Amniotic stem cell (primary cell): ENCODE data around the gene CDC42SE2.
"Not testable (repeated sequence)": the region's sequence is repeated elsewhere in the genome, so short reads cannot be mapped to it uniquely, and the experiment has no call there.

Experiments
- DNase-seq: peaks from one replicate; lab custom pipeline; 2025; lab: John Stamatoyannopoulos, UW

The CDC42SE2 gene

DNA sequence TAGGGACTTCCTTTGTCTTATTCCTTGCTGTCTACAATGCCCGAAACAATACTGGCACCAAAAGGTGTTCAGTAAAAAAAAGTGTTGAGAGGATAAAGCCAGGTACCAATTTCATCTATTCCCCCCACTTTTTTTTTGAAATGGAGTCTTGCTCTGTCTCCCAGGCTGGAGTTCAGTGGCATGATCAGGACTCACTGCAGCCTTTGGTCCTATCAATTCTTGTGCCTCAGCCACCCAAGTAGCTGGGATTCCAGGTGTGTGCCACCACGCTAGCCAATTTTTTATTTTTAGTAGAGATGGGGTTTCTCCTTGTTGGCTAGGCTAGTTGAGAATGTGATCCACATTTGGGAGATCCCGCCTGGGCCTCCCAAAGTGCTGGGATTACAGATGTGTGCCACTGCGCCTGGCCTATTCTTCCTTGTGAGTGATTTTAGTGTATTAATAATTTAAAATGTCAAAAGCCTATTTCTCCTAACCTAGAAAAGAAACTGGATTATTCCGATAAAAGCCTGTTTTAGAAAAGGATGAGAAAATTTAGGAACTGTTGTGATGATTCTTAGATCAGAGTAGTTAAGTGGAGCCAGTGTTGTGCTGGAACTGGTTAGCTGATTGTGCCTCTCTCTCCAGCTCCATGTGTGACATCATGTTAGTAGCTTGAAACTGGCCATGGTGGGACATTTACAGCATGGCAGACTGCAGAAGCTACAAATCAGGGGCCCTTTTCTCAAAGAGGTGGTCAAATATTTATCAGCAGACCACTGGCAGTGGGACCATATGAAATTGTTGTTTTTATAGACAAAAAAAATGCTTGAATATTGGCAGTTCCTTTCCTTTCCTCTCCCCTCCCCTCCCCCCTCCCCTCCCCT is 14.3 kb downstream of the CDC42SE2 start:
- no peak for DNase-seq

DNA sequence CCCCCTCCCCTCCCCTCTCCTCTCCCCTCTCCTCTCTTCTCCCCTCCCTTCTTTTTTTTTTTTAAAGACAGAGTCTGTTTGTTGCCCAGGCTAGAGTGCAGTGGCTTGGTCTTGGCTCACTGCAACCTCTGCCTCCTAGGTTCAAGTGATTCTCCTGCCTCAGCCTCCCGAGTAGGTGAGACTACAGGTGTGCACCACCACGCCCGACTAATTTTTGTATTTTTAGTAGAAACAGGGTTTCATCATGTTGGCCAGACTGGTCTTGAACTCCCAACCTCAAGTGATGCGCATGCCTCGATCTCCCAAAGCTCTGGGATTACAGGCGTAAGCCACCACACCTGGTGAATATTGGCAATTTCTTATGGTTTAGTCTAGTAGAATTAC is 14.9 kb downstream of the CDC42SE2 start:
- DNase-seq = not testable (repeated sequence)

DNA sequence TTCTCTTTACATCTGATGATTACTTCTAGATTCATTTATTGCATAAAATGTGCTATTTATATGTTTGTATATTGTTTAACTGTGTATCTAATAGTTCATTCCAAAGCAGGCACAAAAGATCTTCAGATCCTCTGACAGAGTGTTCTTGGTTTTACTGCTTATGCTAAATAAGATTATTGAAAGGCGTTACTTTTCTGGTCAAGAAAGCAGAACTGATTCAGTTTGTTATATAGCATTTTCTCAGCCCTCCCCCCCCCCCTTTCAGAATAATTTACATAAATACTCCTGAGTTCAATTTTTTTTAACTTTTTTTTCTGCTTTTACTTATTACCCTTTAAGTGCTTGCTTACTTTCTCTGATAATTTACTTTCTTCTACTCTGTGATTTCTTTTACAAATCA is 15.4 kb downstream of the CDC42SE2 start:
- no peak for DNase-seq

DNA sequence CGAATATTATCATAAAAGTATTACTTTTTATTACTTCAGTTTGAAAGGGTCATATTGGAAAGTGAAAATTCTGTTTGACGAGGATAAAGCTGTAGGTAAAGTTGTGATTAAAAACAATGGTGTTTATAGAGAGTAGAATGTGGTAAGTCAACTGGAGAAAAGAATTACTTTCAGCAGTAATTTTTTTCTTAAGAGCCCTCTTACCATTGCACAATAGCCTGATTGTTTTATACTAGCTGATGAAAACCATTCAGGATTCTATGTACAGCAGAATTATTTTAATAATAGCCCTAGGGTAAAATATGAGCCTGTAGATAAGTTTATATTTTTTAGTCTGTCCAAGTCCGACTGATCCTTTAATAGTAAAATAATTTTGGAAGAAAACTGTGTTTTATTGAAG is 16.6 kb downstream of the CDC42SE2 start:
- DNase-seq = no peak

DNA sequence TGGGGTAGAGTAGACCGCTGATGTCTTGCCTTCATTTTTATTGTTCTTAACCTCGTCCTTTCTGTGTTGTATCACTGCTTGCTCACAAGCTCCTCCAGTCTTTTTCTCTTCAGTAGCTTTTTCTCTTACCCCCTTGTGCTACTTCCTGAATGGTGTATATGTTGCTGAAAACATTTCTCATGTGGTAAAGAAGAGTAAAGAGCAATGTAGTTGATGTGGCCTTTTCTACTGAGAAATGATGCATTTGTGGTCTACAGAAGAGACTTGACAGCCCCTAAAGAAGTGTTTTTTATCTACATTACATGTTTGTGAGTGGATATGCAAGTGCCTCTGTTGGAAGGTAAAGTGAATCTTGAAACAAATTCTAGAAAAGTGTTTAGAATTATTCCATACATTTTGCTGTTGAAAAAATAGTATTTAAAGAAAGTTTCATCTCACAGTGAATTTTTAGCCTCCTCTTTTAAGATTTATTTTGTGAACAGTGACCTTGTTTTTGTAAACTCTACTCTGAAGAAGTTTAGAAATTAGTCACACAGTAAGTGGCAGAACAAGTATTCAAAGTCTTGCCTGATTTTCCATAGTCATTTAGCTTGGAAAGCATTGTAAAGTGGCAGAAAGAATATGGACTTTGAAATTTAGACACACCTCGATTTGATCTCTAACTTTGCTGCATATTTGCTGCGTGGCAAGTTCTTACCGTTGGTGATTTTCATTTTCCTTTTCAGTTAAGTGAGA is 17.4 kb downstream of the CDC42SE2 start:
- DNase-seq = no peak

DNA sequence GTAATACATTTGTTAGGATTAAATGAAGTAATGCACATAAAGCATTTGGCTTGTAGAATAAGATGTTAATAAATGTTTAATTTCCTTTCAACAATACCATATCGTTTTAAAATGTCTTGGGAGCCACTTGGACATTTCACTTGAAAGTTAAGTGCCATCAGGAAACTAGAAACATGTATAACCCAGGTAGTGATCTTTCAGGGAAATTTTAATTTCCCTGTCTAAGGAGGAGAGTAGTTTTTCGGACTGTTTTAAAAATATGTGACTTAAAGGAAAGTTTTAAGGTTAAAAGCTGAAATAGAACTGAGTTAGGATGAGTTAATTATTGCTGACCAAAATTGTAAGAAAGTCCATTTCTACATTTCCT is 18.0 kb downstream of the CDC42SE2 start:
- no peak for DNase-seq

DNA sequence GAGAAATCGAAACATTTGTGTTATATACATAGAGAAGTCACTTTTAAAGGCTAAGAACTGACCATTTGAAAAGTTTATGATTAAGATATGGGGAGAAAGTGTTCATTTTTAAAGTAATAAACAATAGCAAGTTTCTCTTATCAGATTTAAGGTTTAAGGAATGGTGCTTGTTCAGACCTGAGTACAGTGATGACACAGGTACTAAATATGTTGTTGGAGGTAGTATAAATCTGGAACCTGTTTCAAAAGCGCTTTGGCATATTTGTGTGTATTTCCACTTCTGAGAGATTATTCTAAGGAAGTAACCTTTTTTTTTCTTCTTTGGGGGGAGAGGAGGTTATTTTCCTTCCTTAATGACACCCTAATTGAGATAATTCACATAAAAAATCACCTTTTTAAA is 18.4 kb downstream of the CDC42SE2 start:
- no peak for DNase-seq

DNA sequence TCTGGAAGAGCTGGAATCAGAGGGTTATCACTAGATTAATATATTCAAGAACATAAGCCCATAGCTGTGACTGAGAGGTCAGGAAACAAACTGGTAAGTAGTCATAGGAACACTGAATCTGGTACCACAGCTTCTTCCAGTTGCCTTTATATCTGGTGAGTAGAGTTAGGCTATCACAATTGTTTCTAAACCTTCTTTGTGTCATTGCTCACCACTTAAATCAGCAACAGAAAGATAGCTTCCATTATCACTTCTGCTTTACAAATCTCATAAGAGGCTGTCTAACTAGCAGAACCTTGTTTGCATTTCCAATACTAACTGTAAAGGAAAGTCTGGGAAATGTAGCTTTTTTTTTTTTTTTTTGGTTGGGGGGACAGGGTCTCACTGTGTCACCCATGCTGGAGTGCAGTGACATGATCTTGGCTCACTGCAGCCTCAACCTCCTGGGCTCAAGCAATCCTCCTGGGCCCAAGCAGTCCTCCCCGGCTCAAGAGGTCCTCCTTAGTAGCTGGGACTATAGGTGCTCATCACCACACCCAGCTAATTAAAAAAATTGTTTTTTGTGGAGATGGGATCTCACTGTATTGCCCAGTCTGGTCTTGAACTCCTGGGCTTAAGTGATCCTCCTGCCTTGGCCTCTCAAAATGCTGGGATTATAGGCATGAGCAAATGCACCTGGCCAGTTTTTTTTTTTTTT is 22.0 kb downstream of the CDC42SE2 start:
- no peak for DNase-seq

DNA sequence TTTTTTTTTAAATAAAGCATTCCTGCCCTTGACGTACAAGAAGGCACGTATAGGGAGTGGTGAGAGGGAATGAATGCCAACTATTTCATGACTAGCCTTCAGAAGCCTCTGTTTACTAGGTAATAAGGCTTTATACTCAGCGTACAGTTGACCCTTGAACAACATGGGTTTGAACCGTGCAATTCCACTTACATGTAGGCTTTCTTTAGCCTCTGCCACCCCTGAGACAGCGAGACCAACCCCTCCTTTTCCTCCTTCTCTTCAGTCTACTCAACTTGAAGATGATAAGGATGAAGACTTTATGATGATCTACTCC is 22.5 kb downstream of the CDC42SE2 start:
- no peak for DNase-seq

DNA sequence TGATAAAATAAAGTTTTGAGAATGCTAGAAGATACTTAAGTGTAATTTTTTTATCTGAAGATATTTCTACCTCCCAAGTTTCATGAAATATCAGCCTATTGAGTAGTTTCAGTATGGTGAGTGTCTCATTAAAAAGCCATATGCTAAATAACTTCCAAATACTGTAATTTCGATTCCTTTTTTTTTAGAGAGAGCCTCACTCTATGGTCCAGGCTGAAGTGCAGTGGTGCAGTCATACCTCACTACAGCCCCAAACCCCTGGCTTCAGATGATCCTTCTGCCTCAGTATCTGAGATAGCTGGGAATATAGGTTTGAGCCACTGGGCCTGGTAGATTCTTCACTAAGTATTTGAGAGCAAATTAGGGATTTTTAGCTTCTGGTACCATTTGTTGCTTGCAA is 24.5 kb downstream of the CDC42SE2 start:
- DNase-seq = no peak

DNA sequence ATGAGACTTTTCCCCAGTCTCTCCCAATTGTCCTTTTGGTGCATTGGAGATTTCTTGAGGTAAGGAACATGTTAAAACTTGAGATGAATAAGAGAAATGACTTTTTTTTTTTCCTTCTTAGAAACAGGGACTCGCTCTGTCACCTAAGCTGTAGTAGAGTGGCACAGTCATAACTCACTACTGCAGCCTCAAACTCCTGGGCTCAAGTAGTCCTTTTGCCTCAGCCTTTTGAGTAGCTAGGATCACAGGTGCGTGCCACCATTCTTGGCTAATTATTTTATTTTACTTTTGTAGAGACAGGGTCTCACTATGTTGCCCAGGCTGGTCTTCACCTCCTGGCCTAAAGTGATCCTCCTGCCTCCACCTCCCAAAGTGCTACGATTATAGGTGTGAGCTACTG is 25.9 kb downstream of the CDC42SE2 start:
- no peak for DNase-seq

DNA sequence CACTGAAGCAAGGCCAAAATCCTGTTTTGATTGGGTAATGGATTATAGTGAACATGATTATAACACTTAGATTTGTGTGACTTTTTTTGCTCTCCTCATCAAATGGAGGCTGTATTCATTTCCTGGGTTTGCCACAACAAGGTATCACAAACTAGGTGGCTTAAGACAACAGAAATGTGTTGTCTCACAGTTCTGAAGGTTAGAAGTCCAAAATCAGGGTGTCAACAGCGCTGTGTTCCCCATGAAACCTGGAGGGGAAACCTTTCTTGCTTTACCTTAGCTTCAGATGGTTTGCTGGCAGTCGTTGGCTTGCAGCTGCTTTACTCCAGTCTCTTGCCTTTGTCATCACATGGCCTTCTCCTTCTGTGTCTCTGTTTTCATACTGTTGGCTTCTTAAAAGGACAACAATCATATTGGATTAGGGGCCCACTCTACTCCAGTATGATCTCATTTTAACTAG is 32.4 kb downstream of the CDC42SE2 start:
- no peak for DNase-seq

DNA sequence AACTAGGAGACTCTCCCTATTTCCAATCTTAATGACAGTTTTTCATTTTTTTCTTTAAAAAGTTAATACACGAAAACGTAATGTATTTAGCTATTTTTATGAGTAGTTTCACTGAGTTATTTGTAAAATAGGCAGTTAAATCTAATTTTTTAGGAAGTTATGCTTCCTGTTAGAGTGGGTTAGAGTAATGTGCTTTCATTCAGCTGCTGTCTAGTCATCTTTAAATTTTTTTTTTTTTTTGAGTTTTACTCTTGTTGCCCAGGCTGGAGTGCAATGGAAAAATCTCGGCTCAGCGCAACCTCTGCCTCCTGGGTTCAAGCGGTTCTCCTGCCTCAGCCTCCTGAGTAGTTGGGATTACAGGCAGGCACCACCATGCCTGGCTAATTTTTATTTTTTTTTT is 34.0 kb downstream of the CDC42SE2 start:
- DNase-seq = no peak

DNA sequence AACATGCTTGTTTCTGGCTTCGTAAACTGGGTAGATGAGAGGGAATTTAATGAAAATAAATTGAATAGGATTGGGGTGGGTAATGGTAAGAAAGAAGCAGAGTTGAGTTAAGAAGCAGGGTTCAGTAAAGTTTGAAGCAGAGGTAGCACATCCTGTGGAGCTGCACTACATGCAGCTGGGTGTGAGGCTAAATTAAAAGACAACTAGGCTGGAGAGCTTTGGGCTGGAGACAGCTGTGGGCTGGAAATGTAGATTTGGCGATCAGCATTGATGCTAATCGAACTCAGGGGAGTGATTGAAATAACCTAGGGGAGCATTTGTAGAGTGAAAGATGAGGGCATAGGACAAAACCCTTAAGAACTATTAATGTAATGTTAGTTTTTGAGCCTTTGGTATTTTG is 35.6 kb downstream of the CDC42SE2 start:
- no peak for DNase-seq

DNA sequence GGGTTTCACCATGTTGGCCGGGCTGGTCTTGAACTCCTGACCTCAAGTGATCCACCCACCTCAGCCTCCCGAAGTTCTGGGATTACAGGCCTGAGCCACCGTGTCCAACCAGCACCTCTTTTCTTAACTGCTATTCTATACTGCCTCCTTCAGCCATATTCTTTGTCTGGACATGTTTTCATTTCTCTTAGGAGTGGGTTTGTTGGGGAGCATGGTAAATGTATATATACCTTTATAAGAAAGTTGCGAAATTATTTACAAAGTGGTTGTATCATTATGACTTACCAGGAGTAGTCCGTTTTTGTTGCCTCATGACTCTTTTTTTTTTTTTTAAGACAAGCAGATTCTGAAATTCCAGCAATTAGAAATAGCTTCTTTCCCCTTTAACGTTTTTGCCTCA is 38.7 kb downstream of the CDC42SE2 start:
- DNase-seq = no peak

DNA sequence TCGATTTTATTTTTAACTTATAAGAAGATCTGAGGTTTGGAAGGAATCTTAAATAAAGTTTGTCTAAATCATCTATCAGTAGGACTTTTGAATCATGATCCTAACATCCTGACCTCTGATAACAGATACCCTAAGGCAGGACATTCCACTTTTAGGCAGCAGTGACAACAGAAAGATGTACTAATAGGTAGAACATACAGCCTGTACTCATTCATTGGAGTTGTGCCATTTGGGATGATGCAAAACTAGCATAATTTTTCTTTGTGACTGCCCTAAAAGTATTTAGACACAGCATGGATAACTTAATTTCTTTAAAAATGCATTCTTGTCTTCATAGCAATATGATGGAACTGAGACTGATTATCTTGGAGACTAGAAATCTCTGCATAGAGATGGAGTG is 39.7 kb downstream of the CDC42SE2 start:
- no peak for DNase-seq

DNA sequence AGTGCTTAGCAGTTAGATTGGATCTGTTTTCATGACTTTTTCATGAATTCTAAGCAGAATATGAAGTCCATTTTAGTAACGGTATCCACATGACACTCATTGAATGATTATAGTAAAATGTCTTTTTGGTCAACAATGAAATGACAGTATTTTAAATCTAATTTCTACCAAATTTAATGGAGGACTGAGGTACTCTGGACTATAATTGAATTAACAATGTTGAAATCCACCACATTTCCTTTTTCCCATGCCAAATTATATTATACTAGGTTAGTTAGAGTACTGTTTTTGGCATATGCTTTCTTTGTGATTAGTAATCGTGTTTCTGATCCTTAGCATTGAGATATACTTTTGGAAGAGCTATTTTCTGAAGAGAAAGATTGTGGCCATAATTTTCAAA is 40.6 kb downstream of the CDC42SE2 start:
- DNase-seq = no peak

DNA sequence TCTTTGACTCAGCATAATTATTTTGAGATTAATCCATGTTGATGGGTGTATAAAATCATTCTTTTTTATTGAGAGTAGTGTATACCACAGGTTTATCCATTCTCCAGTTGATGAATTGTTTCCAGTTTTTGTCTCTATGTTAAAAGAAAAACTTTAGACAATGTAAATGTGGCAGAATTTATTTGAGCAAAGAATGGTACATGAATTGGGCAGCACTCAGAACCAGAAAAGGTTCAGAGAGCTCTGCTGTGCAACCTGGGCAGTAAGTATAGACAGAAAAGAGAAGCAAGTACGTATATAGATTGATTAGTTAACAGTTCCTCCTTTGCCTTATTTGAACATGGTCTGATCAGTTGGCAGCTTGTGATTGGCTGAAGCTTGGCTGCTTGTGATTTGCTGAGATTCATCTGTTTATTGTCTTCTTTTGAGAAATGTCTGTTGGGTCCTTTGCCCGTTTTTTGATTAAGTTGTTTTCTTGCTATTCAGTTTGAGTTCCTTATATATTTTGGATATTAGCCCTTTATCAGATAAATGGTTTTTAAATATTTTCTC is 41.4 kb downstream of the CDC42SE2 start:
- no peak for DNase-seq

DNA sequence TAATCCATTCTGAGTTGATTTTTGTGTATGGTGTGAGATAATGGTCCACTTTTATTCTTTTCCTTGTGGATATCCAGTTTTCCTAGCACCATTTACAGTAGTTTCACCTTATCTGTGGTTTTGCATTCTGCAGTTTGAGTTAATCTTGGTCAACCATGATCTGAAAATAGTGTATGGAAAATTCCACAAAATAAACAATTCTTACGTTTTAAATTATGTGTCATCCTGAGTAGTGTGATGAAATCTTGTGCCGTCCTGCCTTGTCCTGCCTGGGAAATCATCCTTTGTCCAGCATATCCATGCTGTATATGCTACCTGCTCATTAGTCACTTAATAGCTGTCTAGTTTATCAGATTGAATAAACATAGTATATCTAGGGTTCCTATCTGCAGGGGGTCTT is 42.1 kb downstream of the CDC42SE2 start:
- no peak for DNase-seq

DNA sequence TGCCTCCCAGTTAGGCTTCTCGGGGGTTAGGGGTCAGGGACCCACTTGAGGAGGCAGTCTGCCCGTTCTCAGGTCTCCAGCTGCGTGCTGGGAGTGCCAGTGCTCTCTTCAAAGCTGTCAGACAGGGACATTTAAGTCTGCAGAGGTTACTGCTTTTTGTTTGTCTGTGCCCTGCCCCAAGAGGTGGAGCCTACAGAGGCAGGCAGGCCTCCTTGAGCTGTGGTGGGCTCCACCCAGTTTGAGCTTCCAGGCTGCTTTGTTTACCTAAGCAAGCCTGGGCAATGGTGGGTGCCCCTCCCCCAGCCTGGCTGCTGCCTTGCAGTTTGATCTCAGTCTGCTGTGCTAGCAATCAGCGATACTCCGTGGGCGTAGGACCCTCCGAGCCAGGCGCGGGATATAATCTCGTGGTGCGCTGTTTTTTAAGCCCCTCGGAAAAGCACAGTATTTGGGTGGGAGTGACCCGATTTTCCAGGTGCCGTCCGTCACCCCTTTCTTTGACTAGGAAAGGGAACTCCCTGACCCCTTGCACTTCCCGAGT is 48.5 kb downstream of the CDC42SE2 start:
- DNase-seq = not testable (repeated sequence)

DNA sequence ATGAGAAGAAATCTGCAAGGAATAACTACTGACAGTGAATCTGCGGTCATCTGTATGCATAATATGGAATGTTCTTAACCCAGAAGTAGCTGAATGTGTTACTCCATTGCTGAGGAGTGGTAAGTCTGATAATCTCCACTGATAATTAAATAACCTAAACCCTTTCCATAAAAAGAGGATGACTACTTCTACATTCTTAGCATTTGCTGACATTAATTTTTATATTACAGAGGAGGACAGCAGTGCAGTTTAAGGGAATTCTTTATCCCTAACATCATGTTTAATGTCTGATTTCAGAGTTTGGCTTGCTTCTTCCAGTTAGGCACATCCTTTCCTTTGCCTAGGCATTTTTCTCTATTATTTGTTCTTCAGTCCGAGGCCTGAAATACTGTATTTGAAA is 52.2 kb downstream of the CDC42SE2 start:
- no peak for DNase-seq

DNA sequence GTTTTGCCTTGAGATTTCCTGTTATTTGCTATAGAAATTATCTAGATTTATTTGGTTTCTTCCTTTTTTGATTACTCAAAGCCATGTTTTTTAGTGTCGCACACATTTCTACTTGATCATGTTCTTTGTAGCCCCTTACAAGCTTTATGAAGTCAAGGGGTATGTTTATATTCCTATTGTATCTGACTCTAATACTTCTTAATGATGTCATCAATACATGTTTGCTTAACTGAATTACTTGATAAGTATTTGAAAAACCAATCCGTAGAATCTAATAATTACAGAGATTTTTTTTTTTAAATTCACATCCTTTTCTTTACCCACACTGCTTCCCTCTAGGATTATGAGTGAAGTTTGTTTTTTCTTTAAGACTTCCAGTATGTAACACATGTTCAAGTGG is 53.0 kb downstream of the CDC42SE2 start:
- DNase-seq = no peak

DNA sequence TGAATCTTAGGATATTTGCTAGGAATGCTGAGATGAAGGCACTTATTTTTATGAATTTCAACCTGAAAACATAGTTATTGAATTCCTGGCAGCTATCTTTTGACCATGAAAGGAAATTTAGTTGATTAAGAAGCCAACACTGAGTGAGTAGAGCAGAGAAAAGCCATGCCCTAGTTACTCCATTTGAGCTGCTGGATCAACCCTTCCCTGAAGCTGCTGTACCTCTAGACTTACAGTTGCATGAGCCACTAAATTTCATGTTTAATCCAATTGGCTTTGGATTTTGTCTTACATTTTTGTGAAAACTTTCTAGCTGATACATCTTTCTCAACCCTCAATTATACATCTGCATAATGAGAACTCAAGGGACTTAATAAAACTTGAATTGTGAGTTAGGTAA is 54.6 kb downstream of the CDC42SE2 start:
- no peak for DNase-seq
